ENCODE results near the gene PTGES2. TPM values are rescaled to one million over a fixed set of nuclear protein-coding genes. Genes with fewer than 3 reads are reported as not detected.
"Not testable (repeated sequence)": the region's sequence is repeated elsewhere in the genome, so short reads cannot be mapped to it uniquely, and the experiment has no call there.

Gene PTGES2
- total and polyA plus RNA-seq, 2 of the 13 experiments (the other 11 are each of a cell fraction or from before 2014, with no cell fraction given) = 63.7 to 79.8 TPM

DNA sequence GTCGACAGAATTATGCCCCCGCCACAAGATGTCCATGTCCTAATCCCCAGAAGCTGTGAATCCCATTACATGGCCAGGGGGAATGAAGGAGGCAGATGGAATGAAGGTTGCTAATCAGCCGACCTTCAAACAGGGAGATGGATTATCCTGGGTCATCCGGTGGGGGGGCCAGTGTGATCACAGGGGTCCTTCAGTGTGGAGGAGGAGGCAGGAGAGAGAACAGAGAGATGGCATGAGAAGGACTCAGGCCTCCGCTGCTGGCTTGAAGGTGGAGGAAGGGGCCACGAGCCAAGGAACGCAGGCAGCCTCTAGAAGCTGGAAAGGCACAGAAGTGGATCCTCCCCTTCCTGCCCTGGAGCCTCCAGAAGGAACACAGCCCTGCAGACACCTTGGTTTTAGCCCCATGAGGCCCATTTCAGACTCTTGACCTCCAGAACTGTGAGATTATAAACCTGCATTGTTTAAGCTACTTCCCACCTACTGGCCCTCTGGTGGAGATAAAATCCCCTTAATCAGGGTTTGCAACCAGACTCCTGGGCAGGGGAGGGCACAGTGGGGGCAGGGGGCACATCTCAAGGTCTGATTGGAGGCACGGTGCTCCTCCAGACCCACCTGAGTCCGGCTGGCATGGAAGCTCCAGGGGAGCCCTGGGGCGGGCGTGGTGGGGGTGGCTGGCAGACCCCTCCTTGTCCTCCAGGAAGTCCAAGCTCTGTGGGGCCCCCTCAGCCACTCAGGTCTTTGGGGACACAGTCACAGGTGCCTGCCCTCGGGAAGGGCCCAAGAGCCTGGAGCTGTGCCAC, 13.8 kb downstream of the PTGES2 start (continued):
- peak; percentile 23; the same call in 1 of the 2 replicates for TF ChIP-seq ZMYM3 (CRISPR knock-in tag; IDR thresholded peaks at IDR 0.05)
- TF ChIP-seq, protein P1, sequence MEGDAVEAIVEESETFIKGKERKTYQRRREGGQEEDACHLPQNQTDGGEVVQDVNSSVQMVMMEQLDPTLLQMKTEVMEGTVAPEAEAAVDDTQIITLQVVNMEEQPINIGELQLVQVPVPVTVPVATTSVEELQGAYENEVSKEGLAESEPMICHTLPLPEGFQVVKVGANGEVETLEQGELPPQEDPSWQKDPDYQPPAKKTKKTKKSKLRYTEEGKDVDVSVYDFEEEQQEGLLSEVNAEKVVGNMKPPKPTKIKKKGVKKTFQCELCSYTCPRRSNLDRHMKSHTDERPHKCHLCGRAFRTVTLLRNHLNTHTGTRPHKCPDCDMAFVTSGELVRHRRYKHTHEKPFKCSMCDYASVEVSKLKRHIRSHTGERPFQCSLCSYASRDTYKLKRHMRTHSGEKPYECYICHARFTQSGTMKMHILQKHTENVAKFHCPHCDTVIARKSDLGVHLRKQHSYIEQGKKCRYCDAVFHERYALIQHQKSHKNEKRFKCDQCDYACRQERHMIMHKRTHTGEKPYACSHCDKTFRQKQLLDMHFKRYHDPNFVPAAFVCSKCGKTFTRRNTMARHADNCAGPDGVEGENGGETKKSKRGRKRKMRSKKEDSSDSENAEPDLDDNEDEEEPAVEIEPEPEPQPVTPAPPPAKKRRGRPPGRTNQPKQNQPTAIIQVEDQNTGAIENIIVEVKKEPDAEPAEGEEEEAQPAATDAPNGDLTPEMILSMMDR (CRISPR knock-in tag; IDR thresholded peaks at IDR 0.05) = 0 out of 2 replicates have a peak, but pooled peaks have one; percentile 3
- TF ChIP-seq ETV6 (CRISPR knock-in tag; conservative IDR thresholded peaks at IDR 0.05) = no peak
- peak; percentile 32; the same call in 1 of the 2 replicates for TF ChIP-seq HDAC1 (CRISPR knock-in tag; IDR thresholded peaks at IDR 0.05)
- TF ChIP-seq NKX3-1 (CRISPR knock-in tag; IDR thresholded peaks at IDR 0.05) = no peak

DNA sequence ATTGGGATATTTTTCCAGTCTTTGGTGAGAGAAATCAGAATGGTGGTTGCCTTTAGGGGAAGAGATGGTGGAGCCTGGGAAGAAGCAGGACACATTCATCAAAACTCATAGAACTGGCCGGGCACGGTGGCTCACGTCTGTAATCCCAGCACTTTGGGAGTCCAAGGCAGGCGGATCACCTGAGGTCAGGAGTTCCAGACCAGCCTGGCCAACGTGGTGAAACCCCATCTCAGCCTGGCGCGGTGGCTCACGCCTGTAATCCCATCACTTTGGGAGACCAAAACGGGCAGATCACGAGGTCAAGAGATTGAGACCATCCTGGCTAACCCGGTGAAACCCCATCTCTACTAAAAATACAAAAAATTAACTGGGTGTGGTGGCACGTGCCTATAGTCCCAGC, 15.8 kb downstream of the PTGES2 start:
- H3K27me3 ChIP-seq (ENCODE audit: control insufficient read depth in 1 of 2, insufficient read depth in 2 of 2, low read length in 2 of 2); H2AFZ ChIP-seq (ENCODE audit: low read length); H3K27ac ChIP-seq (ENCODE audit: extremely low read length, insufficient read depth, low read length); H3K79me2 ChIP-seq (ENCODE audit: insufficient read depth, low read length); H3K4me2 ChIP-seq (ENCODE audit: low read depth, low read length); POLR2A ChIA-PET; FAIRE-seq; H3K4me3 ChIP-seq (replicated peaks in 1 of 3; ENCODE audit: insufficient read depth in 1 of 3, low read depth in 2 of 3, low read length in 3 of 3); H3K9ac ChIP-seq (ENCODE audit: insufficient read depth, low read depth, low read length); in situ Hi-C loops (cut with HindIII; ENCODE audit: extremely low pct_ligation_motif_present, low pct_unique_long_range_greater_than_20kb); CTCF ChIA-PET (ENCODE audit: low intra/inter-chr PET ratio, low total read pairs); DNase-seq (ENCODE audit: low spot score); ATAC-seq; H3K9me3 ChIP-seq (ENCODE audit: low read length); H4K20me1 ChIP-seq (ENCODE audit: insufficient read depth, low read length); BruUV-seq (replicated peaks): not testable (repeated sequence)
- Histone ChIP-seq H3K4me1 (ENCODE audit: insufficient read depth, low read length) (peaks cover 80% of the 10 kb centered on the region), H3K36me3 (replicated peaks in 1 of 2; ENCODE audit: control insufficient read depth in 1 of 2, insufficient read depth in 2 of 2, low read length in 2 of 2) (peaks cover 7 to 20% of the 10 kb centered on the region in 2 experiments)
- WGBS (ENCODE audit: low lambda C conversion rate) = 88% methylated on average over 12 of the region's 12 CpGs
- intact Hi-C loops (cut with micrococcal nuclease; ENCODE audit: unreplicated experiment) = loop anchor here (10.0 kb wide), 1 partner anchor 167 kb away; no protein-coding TSS in a partner anchor
